ENCODE measurements around the gene LIMCH1.

GRCh38 chr4:41746025-41746439, 208.1 kb downstream of the LIMCH1 start:
- no peak for TF ChIP-seq POLR2AphosphoS5 (IDR thresholded peaks at IDR 0.05)
- TF ChIP-seq CTCF (IDR thresholded peaks at IDR 0.05), result no peak
- TF ChIP-seq POLR2A (IDR thresholded peaks at IDR 0.05), result no peak
- no peak for TF ChIP-seq EP300 (IDR thresholded peaks at IDR 0.05)
